K562 (cell line): Measurements from ENCODE around the gene STEAP2. TPM values are rescaled to one million over a fixed set of nuclear protein-coding genes. Genes with fewer than 3 reads are reported as not detected.

Experiments used
- ATAC-seq: fragments of 200-7000 bp; cut with Tn5 transposase; 3 replicates; pipeline ENCODE4 v1.9.1; 2020; ENCODE audit warnings: moderate library complexity
- BruUV-seq: library from RNA; stranded (reverse); fragments of 400-500 nt; replicated peaks from 2 replicates; lab custom pipeline; 2021; lab: Mats Ljungman, UMichigan
- CTCF ChIA-PET: fragments of 300-600 bp; formaldehyde crosslinking; extraction: SDS; loops from one replicate; lab custom pipeline; 2021; ENCODE audit warnings: low intra/inter-chr PET ratio; lab: Yijun Ruan, JAX
- POLR2A ChIA-PET: fragments of 300-600, 350-650 bp; sonication (Branson Sonifier 250); formaldehyde crosslinking; extraction: SDS; loops from one replicate; lab custom pipeline; 2021; ENCODE audit warnings: antibody characterized with exemption, inconsistent platforms; lab: Yijun Ruan, JAX
- DNase-seq, 4 experiments: peaks; one replicate each; pipeline versions ENCODE4 v3.0.0 to v3.0.0-alpha.2; 2011 to 2018; ENCODE audit warnings: low spot score in 3 of 4, mixed read lengths in 3 of 4; ENCODE audit errors: extremely low read depth in 1 of 4
- FAIRE-seq: peaks from 2 replicates; lab custom pipeline; 2011; peaks lifted over from hg19 to GRCh38; lab: Jason Lieb, UNC
- H2AFZ ChIP-seq: 2 replicates; pipeline ENCODE4 v1.6.0; 2011; ENCODE audit warnings: low read depth, low read length, control low read depth, inconsistent platforms
- H3K27ac ChIP-seq: fragments of 200-600 bp; 3 replicates; pipeline ENCODE4 v1.8.0; 2011; ENCODE audit warnings: low read depth, mild to moderate bottlenecking, control low read depth, inconsistent platforms, low read length, moderate library complexity, mixed read lengths; ENCODE audit errors: extremely low read depth
- H3K27me3 ChIP-seq, 2 experiments: fragments of 300-600 bp in 1 of 2; 2 replicates in 1 of 2; 3 replicates in 1 of 2; pipeline versions ENCODE4 v1.6.0 to v1.8.0; 2011; ENCODE audit warnings: inconsistent platforms in 2 of 2, low read length in 2 of 2, mild to moderate bottlenecking in 1 of 2, mixed read lengths in 1 of 2, moderate library complexity in 1 of 2; ENCODE audit not compliant: control insufficient read depth in 2 of 2, insufficient read depth in 2 of 2
- H3K36me3 ChIP-seq: fragments of 300-600 bp; 3 replicates; pipeline ENCODE4 v1.8.0; 2011; ENCODE audit warnings: mild to moderate bottlenecking, low read length, inconsistent platforms; ENCODE audit not compliant: control insufficient read depth, insufficient read depth
- H3K4me1 ChIP-seq, 2 experiments: fragments of 200-600 bp in 1 of 2; replicated peaks in 1 of 2; 2 replicates in 1 of 2; 3 replicates in 1 of 2; pipeline versions ENCODE4 v1.5.1 to v1.8.0; 2011; ENCODE audit warnings: inconsistent platforms in 2 of 2, low read length in 2 of 2, mild to moderate bottlenecking in 1 of 2, mixed read lengths in 1 of 2, moderate library complexity in 1 of 2; ENCODE audit not compliant: control insufficient read depth in 2 of 2, insufficient read depth in 2 of 2
- H3K4me2 ChIP-seq: 2 replicates; pipeline ENCODE4 v1.6.1; 2011; ENCODE audit warnings: low read length, control low read depth, inconsistent platforms, mixed read lengths; ENCODE audit not compliant: insufficient read depth
- H3K4me3 ChIP-seq: fragments of 200-600 bp; sonication (generic), shearing (Covaris generic); 2 replicates; pipeline ENCODE4 v1.5.1; 2016; ENCODE audit warnings: control low read depth, inconsistent platforms
- H3K79me2 ChIP-seq: fragments of 200-600 bp; 3 replicates; pipeline ENCODE4 v1.8.0; 2011; ENCODE audit warnings: low read length, inconsistent platforms; ENCODE audit not compliant: control insufficient read depth, insufficient read depth
- H3K9ac ChIP-seq, 2 experiments: 2 replicates each; pipeline versions ENCODE4 v1.6.0 to v1.6.1; 2011; ENCODE audit warnings: low read depth in 2 of 2, low read length in 2 of 2, control low read depth in 1 of 2, inconsistent platforms in 1 of 2, mild to moderate bottlenecking in 1 of 2, mixed read lengths in 1 of 2; ENCODE audit not compliant: insufficient read depth in 1 of 2
- H3K9me1 ChIP-seq: one replicate; pipeline ENCODE4 v1.6.0; 2011; ENCODE audit warnings: inconsistent platforms, mild to moderate bottlenecking, low read length, moderate library complexity; ENCODE audit not compliant: control insufficient read depth, insufficient read depth
- H3K9me3 ChIP-seq: replicated peaks from 2 replicates; pipeline ENCODE4 v1.5.1; 2011; ENCODE audit warnings: low read depth, low read length, inconsistent platforms; ENCODE audit not compliant: control insufficient read depth, insufficient read depth
- H4K20me1 ChIP-seq: replicated peaks from 2 replicates; pipeline ENCODE4 v1.6.1; 2011; ENCODE audit warnings: low read length, inconsistent platforms, mixed read lengths; ENCODE audit not compliant: control insufficient read depth, insufficient read depth
- HNRNPL ChIP-seq: fragments of 200-400 bp; formaldehyde crosslinking; IDR thresholded peaks from 2 replicates; pipeline ENCODE4 v1.6.1; 2017; ENCODE audit warnings: low read depth, mild to moderate bottlenecking, low read length
- JUNB ChIP-seq: fragments of 450-650 bp; formaldehyde crosslinking; conservative IDR thresholded peaks from 2 replicates; pipeline ENCODE4 v1.4.0; 2020; ENCODE audit warnings: mild to moderate bottlenecking
- PCBP1 ChIP-seq: fragments of 200-400 bp; formaldehyde crosslinking; IDR thresholded peaks from 2 replicates; pipeline ENCODE4 v1.6.1; 2018; ENCODE audit warnings: mild to moderate bottlenecking, low read depth, low read length; ENCODE audit not compliant: poor library complexity, severe bottlenecking
- ZFX ChIP-seq: sonication (generic); formaldehyde crosslinking; IDR thresholded peaks from 2 replicates; pipeline ENCODE4 v1.8.0; 2022; ENCODE audit warnings: mild to moderate bottlenecking, missing genetic modification reagents, moderate library complexity
- WGBS: fragments of 100-300 bp; shearing (Covaris generic); methylation state at CpG from one replicate; pipeline ENCODE4 v1.1.6; 2016; ENCODE audit warnings: low coverage, mixed read lengths; ENCODE audit not compliant: insufficient coverage; ENCODE audit errors: missing lambda C conversion rate; 5-methylcytosine and 5-hydroxymethylcytosine counted together
- in situ Hi-C: fragments of 300-500 bp; cut with MboI; formaldehyde crosslinking; loops from 4 replicates; pipeline ENCODE4 v1.15.0; 2018; ENCODE audit warnings: inconsistent platforms, mixed read lengths
- intact Hi-C: fragments of 100-400 bp; cut with micrococcal nuclease; formaldehyde crosslinking; loops from 2 replicates; pipeline ENCODE4 v1.14.2; 2022
- polyA plus RNA-seq, 8 experiments: library from polyadenylated mRNA; depleted of rRNA in 4 of 8; stranded (reverse) in 5 of 8; unstranded in 3 of 8; fragments of >200 nt; fragmentation: Nextera tagmentation in 2 of 8; fragmentation: Illumina TruSeq in 1 of 8; extraction: Ambion mirVana in 2 of 8; extraction: Trizol in 1 of 8; gene quantifications; 2 replicates each; pipeline versions ENCODE4 v1.2.1 to v1.2.3, GENCODE V29; 2011 to 2014; ENCODE audit warnings: inconsistent platforms in 1 of 8, missing spikeins in 1 of 8
- total RNA-seq, 7 experiments: library from RNA; depleted of rRNA in 6 of 7; stranded (reverse); fragments of >200 nt in 6 of 7; fragmentation: Illumina TruSeq in 2 of 7; extraction: Trizol in 2 of 7; gene quantifications; 2 replicates each; pipeline versions ENCODE4 v1.2.1 to v1.2.3, GENCODE V29; 2011 to 2021; ENCODE audit warnings: low replicate concordance in 1 of 7
- TF ChIP-seq, protein P1 (sequence below): fragments of 450-650 bp; IDR thresholded peaks from 2 replicates; pipeline ENCODE4 v1.6.1; 2016; ENCODE audit warnings: borderline replicate concordance
- TF ChIP-seq, protein P2 (sequence below): fragments of 250-450 bp; sonication (Bioruptor Pico); IDR thresholded peaks from 2 replicates; pipeline ENCODE4 v1.8.0; 2022; ENCODE audit warnings: moderate library complexity, mild to moderate bottlenecking, inconsistent platforms
- TF ChIP-seq, protein P3 (sequence below): fragments of 250-450 bp; sonication (Bioruptor Pico); IDR thresholded peaks from 2 replicates; pipeline ENCODE4 v1.9.0; 2021; ENCODE audit warnings: mild to moderate bottlenecking, inconsistent platforms
- TF ChIP-seq, protein P4 (sequence below): fragments of 450-650 bp; formaldehyde crosslinking; IDR thresholded peaks from 2 replicates; pipeline ENCODE4 v1.4.0; 2022; ENCODE audit warnings: missing genetic modification characterization
- TF ChIP-seq, protein P5 (sequence below): sonication (generic); formaldehyde crosslinking; IDR thresholded peaks from 2 replicates; pipeline ENCODE4 v1.8.0; 2022; ENCODE audit warnings: mild to moderate bottlenecking, low read depth, missing genetic modification reagents

The STEAP2 gene
- total and polyA plus RNA-seq, 9 of the 15 experiments (the other 6 are each of a cell fraction or from before 2014, with no cell fraction given): 0.02 to 0.03 TPM; not detected in 7

DNA sequence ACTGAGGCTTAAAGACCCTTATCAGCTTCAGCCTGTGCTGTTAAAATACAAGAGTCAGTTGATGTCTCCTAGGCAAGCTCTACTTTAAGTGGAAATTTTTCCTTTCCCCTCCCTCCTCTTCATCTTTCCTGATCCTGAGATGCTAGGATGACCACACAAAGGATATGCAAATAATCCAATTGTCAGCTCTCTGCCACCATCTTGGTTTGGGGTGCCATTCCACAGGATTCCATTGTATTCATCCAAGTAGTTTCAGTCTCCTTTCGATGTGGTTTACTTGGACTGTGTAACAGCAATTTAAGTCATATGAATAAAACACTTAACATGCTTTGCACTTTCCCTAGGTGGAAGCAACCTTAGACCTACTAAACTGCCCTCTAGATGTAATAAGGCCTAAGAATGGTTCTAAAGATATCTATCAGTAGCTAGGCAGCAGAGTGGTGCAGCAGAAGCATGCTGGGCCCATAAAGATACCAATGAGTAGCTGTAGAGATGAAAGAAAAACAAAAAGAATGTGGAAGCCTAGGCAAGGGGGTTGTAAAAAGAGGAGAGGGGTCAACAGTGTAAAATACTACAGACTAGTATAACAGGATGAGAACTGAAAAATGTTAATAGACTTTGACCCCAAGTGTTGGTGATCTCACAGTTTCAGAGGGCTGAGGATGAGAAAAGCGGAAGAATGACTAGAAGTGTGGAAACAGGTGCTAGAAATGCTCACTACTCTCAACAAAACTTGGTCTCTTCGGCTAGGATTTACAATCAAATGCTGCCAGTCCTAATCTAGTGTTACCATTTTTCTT lies 31.0 kb downstream of the STEAP2 start:
- WGBS: 32% methylated on average over 3 of the region's 3 CpGs
- intact Hi-C loops (no loop called here), in situ Hi-C loops (no loop called here)
- Histone ChIP-seq H4K20me1 (no peaks in the 10 kb centered on the region), H3K4me2 (no peak overlapping the region), H3K9me3 (no peaks in the 10 kb centered on the region), H3K79me2 (no peaks in the 10 kb centered on the region), H3K4me3 (no peak overlapping the region), H2AFZ (peak overlapping the region; percentile 12; the same call in 1 of the 2 replicates), H3K36me3 (no peaks in the 10 kb centered on the region), H3K9ac (no peak overlapping the region), H3K27me3 (no peaks in the 10 kb centered on the region), H3K4me1 (peaks cover 9 to 11% of the 10 kb centered on the region in 2 experiments; a peak in 3 of 5 replicates), H3K9me1 (no peaks in the 10 kb centered on the region), H3K27ac (no peak overlapping the region)
- DNase-seq (no peak), FAIRE-seq (peak; percentile 19), ATAC-seq (no peak)
- no TSS peak for BruUV-seq
- CTCF ChIA-PET: no interaction called here
- TF ChIP-seq, protein P1, sequence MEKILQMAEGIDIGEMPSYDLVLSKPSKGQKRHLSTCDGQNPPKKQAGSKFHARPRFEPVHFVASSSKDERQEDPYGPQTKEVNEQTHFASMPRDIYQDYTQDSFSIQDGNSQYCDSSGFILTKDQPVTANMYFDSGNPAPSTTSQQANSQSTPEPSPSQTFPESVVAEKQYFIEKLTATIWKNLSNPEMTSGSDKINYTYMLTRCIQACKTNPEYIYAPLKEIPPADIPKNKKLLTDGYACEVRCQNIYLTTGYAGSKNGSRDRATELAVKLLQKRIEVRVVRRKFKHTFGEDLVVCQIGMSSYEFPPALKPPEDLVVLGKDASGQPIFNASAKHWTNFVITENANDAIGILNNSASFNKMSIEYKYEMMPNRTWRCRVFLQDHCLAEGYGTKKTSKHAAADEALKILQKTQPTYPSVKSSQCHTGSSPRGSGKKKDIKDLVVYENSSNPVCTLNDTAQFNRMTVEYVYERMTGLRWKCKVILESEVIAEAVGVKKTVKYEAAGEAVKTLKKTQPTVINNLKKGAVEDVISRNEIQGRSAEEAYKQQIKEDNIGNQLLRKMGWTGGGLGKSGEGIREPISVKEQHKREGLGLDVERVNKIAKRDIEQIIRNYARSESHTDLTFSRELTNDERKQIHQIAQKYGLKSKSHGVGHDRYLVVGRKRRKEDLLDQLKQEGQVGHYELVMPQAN: no peak
- TF ChIP-seq PCBP1 (no peak), ZFX (CRISPR knock-in tag) (no peak), JUNB (CRISPR knock-in tag) (no peak), HNRNPL (no peak)
- TF ChIP-seq, protein P2, sequence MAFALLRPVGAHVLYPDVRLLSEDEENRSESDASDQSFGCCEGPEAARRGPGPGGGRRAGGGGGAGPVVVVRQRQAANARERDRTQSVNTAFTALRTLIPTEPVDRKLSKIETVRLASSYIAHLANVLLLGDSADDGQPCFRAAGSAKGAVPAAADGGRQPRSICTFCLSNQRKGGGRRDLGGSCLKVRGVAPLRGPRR (CRISPR knock-in tag): no peak
- TF ChIP-seq, protein P3, sequence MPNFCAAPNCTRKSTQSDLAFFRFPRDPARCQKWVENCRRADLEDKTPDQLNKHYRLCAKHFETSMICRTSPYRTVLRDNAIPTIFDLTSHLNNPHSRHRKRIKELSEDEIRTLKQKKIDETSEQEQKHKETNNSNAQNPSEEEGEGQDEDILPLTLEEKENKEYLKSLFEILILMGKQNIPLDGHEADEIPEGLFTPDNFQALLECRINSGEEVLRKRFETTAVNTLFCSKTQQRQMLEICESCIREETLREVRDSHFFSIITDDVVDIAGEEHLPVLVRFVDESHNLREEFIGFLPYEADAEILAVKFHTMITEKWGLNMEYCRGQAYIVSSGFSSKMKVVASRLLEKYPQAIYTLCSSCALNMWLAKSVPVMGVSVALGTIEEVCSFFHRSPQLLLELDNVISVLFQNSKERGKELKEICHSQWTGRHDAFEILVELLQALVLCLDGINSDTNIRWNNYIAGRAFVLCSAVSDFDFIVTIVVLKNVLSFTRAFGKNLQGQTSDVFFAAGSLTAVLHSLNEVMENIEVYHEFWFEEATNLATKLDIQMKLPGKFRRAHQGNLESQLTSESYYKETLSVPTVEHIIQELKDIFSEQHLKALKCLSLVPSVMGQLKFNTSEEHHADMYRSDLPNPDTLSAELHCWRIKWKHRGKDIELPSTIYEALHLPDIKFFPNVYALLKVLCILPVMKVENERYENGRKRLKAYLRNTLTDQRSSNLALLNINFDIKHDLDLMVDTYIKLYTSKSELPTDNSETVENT (CRISPR knock-in tag): no peak
- TF ChIP-seq, protein P4, sequence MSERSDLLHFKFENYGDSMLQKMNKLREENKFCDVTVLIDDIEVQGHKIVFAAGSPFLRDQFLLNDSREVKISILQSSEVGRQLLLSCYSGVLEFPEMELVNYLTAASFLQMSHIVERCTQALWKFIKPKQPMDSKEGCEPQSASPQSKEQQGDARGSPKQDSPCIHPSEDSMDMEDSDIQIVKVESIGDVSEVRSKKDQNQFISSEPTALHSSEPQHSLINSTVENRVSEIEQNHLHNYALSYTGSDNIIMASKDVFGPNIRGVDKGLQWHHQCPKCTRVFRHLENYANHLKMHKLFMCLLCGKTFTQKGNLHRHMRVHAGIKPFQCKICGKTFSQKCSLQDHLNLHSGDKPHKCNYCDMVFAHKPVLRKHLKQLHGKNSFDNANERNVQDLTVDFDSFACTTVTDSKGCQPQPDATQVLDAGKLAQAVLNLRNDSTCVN (CRISPR knock-in tag): no peak
- TF ChIP-seq, protein P5, sequence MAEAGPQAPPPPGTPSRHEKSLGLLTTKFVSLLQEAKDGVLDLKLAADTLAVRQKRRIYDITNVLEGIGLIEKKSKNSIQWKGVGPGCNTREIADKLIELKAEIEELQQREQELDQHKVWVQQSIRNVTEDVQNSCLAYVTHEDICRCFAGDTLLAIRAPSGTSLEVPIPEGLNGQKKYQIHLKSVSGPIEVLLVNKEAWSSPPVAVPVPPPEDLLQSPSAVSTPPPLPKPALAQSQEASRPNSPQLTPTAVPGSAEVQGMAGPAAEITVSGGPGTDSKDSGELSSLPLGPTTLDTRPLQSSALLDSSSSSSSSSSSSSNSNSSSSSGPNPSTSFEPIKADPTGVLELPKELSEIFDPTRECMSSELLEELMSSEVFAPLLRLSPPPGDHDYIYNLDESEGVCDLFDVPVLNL: no peak
- POLR2A ChIA-PET: no interaction called here
